Progenitor cell of endocrine pancreas (in vitro differentiated cells): Measurements from ENCODE around the gene C15orf40. TPM values are rescaled to one million over a fixed set of nuclear protein-coding genes. Genes with fewer than 3 reads are reported as not detected.
"Not testable (repeated sequence)": the region's sequence is repeated elsewhere in the genome, so short reads cannot be mapped to it uniquely, and the experiment has no call there.

Experiments used
- DNase-seq: peaks from one replicate; pipeline ENCODE4 v3.0.0; 2021; ENCODE audit warnings: low spot score; ENCODE audit not compliant: unreplicated experiment
- H3K27ac Mint-ChIP-seq: 2 replicates; pipeline ENCODE4 v1.8.0; 2021; ENCODE audit warnings: mild to moderate bottlenecking, moderate library complexity, mixed read lengths
- H3K27me3 Mint-ChIP-seq: 2 replicates; pipeline ENCODE4 v1.8.0; 2021; ENCODE audit warnings: mixed read lengths
- H3K36me3 Mint-ChIP-seq: 2 replicates; pipeline ENCODE4 v1.8.0; 2022; ENCODE audit warnings: mixed read lengths; ENCODE audit not compliant: insufficient read depth
- H3K4me1 Mint-ChIP-seq: 2 replicates; pipeline ENCODE4 v1.8.0; 2021; ENCODE audit warnings: low read depth, mixed read lengths
- H3K4me3 Mint-ChIP-seq: 2 replicates; pipeline ENCODE4 v1.8.0; 2021; ENCODE audit warnings: low read depth, mild to moderate bottlenecking, moderate library complexity, mixed read lengths
- H3K9me3 Mint-ChIP-seq: 2 replicates; pipeline ENCODE4 v1.8.0; 2021; ENCODE audit warnings: low read depth, mixed read lengths
- CTCF ChIP-seq: fragments of 200-600 bp; sonication (generic); IDR thresholded peaks from one replicate; pipeline ENCODE4 v1.5.0; 2021; ENCODE audit warnings: antibody characterized with exemption, mild to moderate bottlenecking; ENCODE audit not compliant: unreplicated experiment
- total RNA-seq: library from RNA; stranded (reverse); gene quantifications from 2 replicates; pipeline ENCODE4 v1.2.1, GENCODE V29; 2021

Gene C15orf40
- total RNA-seq, 1 donor from 2014 or later = 21.9 TPM

- H3K27me3 Mint-ChIP-seq = no peaks in the 10 kb centered on the region
- no peak overlapping the region for H3K4me3 Mint-ChIP-seq
- peaks cover 37% of the 10 kb centered on the region for H3K36me3 Mint-ChIP-seq
- no peaks in the 10 kb centered on the region for H3K4me1 Mint-ChIP-seq
- H3K27ac Mint-ChIP-seq = no peak overlapping the region
- DNase-seq = no peak
- H3K9me3 Mint-ChIP-seq = peaks cover under 1% of the 10 kb centered on the region
- no peak for TF ChIP-seq CTCF
Measured at GRCh38 chr15:83044156-83044555, 32.7 kb upstream of the C15orf40 start.

GRCh38 chr15:83039206-83039605 lies 27.8 kb upstream of the C15orf40 start:
- Mint-ChIP-seq H3K4me1 (no peaks in the 10 kb centered on the region), H3K4me3 (no peak overlapping the region), H3K27me3 (no peaks in the 10 kb centered on the region), H3K27ac (no peak overlapping the region), H3K9me3 (peaks cover 8% of the 10 kb centered on the region), H3K36me3 (peaks cover 48% of the 10 kb centered on the region)
- no peak for DNase-seq
- TF ChIP-seq CTCF = no peak

- Mint-ChIP-seq H3K27ac (no peak overlapping the region), H3K4me1 (no peaks in the 10 kb centered on the region), H3K36me3 (peaks cover 52% of the 10 kb centered on the region), H3K27me3 (no peaks in the 10 kb centered on the region), H3K9me3 (peaks cover 9% of the 10 kb centered on the region), H3K4me3 (no peak overlapping the region)
- TF ChIP-seq CTCF = no peak
- no peak for DNase-seq
Measured at GRCh38 chr15:83036253-83036652, 24.8 kb upstream of the C15orf40 start.

- peaks cover 22% of the 10 kb centered on the region for H3K36me3 Mint-ChIP-seq
- not testable (repeated sequence) for H3K27me3 Mint-ChIP-seq, H3K9me3 Mint-ChIP-seq, H3K4me1 Mint-ChIP-seq, H3K27ac Mint-ChIP-seq, DNase-seq, H3K4me3 Mint-ChIP-seq
Measured at GRCh38 chr15:83031234-83031633, 19.8 kb upstream of the C15orf40 start.

GRCh38 chr15:83030021-83030420 lies 18.6 kb upstream of the C15orf40 start:
- peaks cover 3% of the 10 kb centered on the region for H3K9me3 Mint-ChIP-seq
- H3K4me1 Mint-ChIP-seq = no peaks in the 10 kb centered on the region
- H3K27me3 Mint-ChIP-seq = no peaks in the 10 kb centered on the region
- H3K36me3 Mint-ChIP-seq = peaks cover 20% of the 10 kb centered on the region
- no peak for TF ChIP-seq CTCF
- DNase-seq = no peak
- H3K4me3 Mint-ChIP-seq = no peak overlapping the region
- H3K27ac Mint-ChIP-seq = peak overlapping the region; percentile 81

- H3K27me3 Mint-ChIP-seq = no peaks in the 10 kb centered on the region
- H3K36me3 Mint-ChIP-seq = peaks cover 9% of the 10 kb centered on the region
- H3K4me1 Mint-ChIP-seq = peaks cover 3% of the 10 kb centered on the region
- no peaks in the 10 kb centered on the region for H3K9me3 Mint-ChIP-seq
- no peak overlapping the region for H3K27ac Mint-ChIP-seq
- no peak for DNase-seq
- no peak for TF ChIP-seq CTCF
- H3K4me3 Mint-ChIP-seq = no peak overlapping the region
Measured at GRCh38 chr15:83018436-83018835, 7.0 kb upstream of the C15orf40 start.
